H7 (cell line): ENCODE data around the gene SMAD6. TPM values are rescaled to one million over a fixed set of nuclear protein-coding genes. Genes with fewer than 3 reads are reported as not detected.
A peak's percentile ranks its signal among the peaks of the same experiment; 100 is the strongest.

Experiments used
- DNase-seq: peaks from one replicate; pipeline ENCODE4 v3.0.0; 2012
- H3K27me3 ChIP-seq: 2 replicates; pipeline ENCODE4 v1.6.0; 2011; ENCODE audit warnings: mild to moderate bottlenecking, low read length; ENCODE audit not compliant: control insufficient read depth, insufficient read depth
- H3K36me3 ChIP-seq: replicated peaks from 2 replicates; pipeline ENCODE4 v1.5.1; 2011; ENCODE audit warnings: low read length; ENCODE audit not compliant: control insufficient read depth, insufficient read depth
- H3K4me3 ChIP-seq: 2 replicates; pipeline ENCODE4 v1.5.1; 2011; ENCODE audit warnings: low read depth, mild to moderate bottlenecking, control low read depth, low read length, moderate library complexity; ENCODE audit not compliant: insufficient read depth
- total RNA-seq: library from RNA; depleted of rRNA; stranded (reverse); fragments of >200 nt; shearing (Covaris generic); gene quantifications from 2 replicates; pipeline ENCODE4 v1.2.3, GENCODE V29; 2014

Gene SMAD6
- total RNA-seq, 1 experiment from 2014 or later: 25.4 TPM

DNA sequence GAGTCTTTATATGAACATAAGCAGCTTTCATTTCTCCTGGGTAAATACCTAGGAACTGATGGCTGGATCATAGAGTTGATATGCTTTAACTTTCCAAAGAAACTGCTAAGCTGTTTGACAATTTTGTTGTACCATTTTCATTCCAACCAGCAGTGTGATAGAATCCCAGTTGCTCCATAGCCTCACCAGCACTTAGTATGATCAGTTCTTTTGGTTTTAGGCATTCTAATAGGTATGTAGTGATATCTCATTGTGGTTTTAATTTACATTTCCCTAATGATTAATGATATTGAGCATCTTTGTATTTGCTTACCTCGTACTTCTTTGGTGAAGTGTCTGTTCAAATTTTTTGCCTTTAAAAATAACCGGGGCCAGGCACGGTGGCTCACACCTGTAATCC is 38.4 kb upstream of the SMAD6 start:
- H3K4me3 ChIP-seq: no peak overlapping the region
- H3K36me3 ChIP-seq: no peaks in the 10 kb centered on the region
- DNase-seq: no peak
- no peaks in the 10 kb centered on the region for H3K27me3 ChIP-seq

- no peaks in the 10 kb centered on the region for H3K27me3 ChIP-seq
- H3K36me3 ChIP-seq: no peaks in the 10 kb centered on the region
- H3K4me3 ChIP-seq: no peak overlapping the region
- DNase-seq: no peak
These were observed 31.9 kb upstream of the SMAD6 start for GRCh38 chr15:66670175-66670574.

DNA sequence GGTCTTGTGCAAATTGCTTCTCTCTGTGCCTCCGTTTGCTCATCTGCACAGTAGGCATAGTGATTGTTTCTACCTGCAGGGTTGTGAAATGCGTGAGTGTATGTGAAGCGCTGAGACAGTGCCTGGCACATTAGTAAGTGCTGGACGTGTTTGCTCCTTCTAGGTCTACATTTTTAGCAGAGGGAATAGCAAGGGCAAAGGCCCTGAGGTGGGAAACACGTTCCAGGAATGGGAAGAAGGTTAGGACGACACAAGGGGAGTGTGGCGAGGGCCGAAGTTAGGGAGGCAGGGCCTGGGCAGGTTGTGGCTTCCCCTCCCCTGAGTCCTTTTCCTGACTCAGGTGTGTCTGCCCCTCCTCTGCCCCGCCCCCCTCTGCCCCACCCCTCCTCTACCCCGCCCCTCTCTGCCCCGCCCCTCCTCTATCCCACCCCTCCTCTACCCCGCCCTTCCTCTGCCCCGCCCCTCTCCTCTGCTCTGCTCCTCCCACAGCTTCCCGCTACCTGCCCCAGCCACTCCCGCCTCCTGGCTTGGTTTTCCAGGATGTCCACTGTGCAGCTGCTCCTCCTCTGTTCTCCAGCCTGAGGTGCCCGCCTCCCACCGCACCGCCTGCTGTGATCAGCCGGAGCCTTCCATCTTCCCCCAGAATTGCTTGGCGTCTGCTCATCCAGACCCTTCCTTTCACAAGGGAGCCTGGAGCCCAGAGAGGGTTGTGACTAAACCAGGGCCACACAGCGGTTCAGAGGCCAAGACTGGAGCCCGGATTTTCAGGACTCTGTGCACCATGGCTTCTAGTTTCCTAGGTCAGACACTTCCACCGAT is 31.1 kb upstream of the SMAD6 start:
- DNase-seq: peak; percentile 97
- H3K36me3 ChIP-seq: no peaks in the 10 kb centered on the region
- no peak overlapping the region for H3K4me3 ChIP-seq
- no peaks in the 10 kb centered on the region for H3K27me3 ChIP-seq

- Histone ChIP-seq H3K36me3 (no peaks in the 10 kb centered on the region), H3K27me3 (no peaks in the 10 kb centered on the region), H3K4me3 (no peak overlapping the region)
- DNase-seq: no peak
These were observed 29.2 kb upstream of the SMAD6 start for GRCh38 chr15:66672867-66673266.

DNA sequence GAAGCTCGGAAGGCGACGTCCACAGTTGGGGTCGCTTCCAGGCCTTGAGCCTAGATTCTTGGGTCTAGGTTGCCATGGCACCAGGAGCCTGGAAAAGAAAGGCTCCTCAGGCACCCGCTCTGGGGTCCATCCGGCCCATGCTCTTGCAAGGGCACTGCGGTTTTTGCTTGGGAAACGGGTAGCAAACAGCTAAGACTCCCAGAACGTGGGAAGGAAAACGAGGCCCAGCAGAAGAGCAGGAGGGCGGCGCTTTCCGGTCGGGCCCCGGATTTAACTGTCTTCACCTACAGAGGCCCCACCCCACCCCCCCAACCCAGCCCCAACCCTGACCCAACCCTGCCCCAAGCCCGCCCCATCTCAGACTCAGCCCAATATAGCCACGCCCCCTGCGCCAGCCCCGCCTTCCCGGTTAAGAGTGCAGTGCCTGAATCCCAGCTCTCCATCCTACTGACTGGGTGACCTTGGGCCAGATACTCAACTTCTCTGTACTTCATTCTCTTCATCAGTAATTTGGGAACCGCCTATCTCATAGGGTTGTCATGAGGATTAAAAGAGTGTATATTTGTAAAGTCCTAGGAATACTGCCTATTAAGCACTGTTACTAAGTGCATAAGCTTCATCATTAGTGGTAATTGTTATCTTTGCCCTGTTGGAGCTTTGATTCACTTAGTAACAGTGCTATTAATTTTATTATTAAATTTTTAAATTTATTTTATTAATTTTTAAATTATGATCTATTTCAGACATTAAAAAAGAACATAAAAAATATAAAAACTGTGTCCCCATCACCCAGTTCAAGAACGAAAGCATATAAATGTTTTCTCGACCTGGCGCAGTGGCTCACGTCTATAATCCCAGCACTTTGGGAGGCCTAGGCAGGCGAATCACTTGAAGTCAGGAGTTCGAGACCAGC is 28.4 kb upstream of the SMAD6 start:
- DNase-seq: peak; percentile 93
- Histone ChIP-seq H3K27me3 (no peaks in the 10 kb centered on the region), H3K4me3 (no peak overlapping the region)

GRCh38 chr15:66674756-66675155 is 27.3 kb upstream of the SMAD6 start:
- no peaks in the 10 kb centered on the region for H3K36me3 ChIP-seq
- no peak overlapping the region for H3K4me3 ChIP-seq
- no peaks in the 10 kb centered on the region for H3K27me3 ChIP-seq
- DNase-seq: no peak

More for the DNA sequence above, 28.4 kb upstream of the SMAD6 start:
- no peaks in the 10 kb centered on the region for H3K36me3 ChIP-seq

GRCh38 chr15:66675446-66675845 is 26.6 kb upstream of the SMAD6 start:
- Histone ChIP-seq H3K4me3 (no peak overlapping the region), H3K27me3 (no peaks in the 10 kb centered on the region), H3K36me3 (no peaks in the 10 kb centered on the region)
- DNase-seq: no peak

DNA sequence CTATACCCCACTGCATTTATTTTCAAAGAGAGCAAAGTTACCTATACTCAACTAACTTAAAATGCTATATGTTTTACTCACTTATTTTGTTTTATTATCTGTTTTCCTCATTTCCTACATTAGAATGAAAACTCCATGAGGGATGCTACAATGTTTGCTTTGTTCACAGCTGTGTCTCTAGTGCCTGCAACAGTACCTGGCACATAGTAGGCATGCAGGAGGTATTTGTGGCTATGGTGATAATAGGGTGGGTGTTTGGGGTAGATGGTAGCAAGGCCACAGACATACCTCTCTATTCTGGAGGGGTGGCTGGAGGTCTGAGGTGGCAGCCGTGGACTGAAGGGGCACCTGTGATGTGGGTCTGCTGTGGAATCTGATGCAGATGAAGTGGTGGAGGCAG is 24.7 kb upstream of the SMAD6 start:
- no peak for DNase-seq
- no peaks in the 10 kb centered on the region for H3K27me3 ChIP-seq
- no peaks in the 10 kb centered on the region for H3K36me3 ChIP-seq
- no peak overlapping the region for H3K4me3 ChIP-seq

DNA sequence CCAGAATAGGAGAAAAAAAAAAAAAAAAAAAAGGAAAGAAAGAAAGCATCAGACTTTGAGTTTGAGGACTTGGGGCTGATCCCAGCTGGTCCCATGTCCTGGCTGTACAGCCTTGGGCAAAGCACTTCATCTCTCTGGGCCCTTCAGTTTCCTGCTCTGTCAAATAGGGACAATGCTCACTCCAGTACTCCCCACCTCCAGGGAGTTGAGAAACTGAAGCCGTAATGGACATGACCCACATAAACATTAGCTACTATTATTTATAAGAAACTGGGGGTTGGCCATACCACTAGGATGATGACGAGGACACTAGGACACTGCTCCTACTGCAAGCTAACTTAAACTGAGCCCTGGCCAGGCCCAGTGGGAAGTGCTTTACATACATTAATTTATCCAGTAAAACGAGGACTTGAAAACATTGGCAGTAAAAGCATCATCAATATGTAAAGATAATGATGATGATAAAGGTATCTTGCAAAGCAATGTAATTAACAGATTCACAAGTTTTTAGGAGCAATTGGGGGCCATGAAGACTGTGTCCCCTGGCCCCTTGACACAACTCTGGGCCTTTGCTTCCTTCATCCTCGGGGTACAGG is 22.9 kb upstream of the SMAD6 start:
- no peaks in the 10 kb centered on the region for H3K27me3 ChIP-seq
- no peaks in the 10 kb centered on the region for H3K36me3 ChIP-seq
- no peak for DNase-seq
- H3K4me3 ChIP-seq: no peak overlapping the region

- DNase-seq: peak; percentile 72
- H3K27me3 ChIP-seq: no peaks in the 10 kb centered on the region
- no peaks in the 10 kb centered on the region for H3K36me3 ChIP-seq
- no peak overlapping the region for H3K4me3 ChIP-seq
These were observed 22.4 kb upstream of the SMAD6 start for GRCh38 chr15:66679657-66680108.

DNA sequence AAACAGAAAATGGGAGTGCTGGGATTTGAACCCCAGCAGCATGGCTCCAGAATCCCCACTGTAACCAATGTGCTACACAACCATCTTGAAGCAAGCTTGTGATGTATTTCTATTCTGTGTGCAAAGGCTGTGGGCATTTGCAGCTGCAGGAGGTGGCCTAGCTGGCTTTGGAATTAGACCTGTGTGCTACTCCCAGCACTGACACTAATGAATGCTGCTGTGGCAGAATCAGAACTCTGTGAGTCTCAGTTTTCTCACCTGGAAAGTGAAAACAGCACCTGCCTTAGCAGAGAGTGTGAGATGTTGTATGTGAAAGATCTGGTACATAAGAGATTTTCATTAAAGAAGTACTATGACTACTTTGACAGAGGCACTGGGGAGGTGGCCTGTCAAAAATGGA is 21.5 kb upstream of the SMAD6 start:
- Histone ChIP-seq H3K27me3 (no peaks in the 10 kb centered on the region), H3K4me3 (no peak overlapping the region), H3K36me3 (no peaks in the 10 kb centered on the region)
- no peak for DNase-seq

DNA sequence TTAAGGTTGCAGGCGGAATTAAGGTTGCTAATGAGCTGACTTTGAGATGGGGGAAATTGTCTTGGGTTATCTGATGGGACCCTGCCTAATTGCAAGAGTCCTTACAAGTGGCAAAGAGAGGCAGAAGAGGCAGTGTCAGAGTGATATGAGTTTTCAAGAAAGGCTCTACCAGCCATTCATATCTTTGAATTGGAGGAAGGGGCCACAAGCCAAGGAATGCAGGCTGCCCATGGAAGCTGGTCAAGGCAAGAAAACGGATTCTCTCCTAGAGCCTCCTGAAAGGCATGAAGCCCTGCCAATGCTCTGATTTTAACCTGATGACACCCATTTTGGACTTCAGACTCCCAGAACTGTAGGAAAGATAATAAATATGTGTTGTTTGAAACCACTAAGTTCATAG is 20.6 kb upstream of the SMAD6 start:
- no peak overlapping the region for H3K4me3 ChIP-seq
- no peaks in the 10 kb centered on the region for H3K27me3 ChIP-seq
- DNase-seq: no peak

DNA sequence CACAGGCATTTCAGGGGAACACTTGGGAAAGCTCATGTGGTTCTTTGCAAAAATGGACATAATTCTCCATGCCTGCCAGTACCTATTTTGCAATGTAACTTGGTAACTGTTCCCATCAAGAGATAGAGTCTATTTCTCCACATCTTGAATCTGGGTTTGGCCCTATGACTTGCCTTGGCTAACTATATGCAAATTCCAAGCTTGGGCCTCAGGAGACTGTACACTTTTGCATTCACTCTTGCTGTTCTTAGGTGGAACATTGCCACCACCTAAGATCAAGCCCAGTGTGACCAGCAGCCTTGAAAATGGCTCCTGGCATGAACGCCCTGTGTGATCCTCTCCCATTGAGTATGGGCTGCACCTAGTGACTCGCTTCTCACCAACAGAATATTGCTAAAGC is 19.8 kb upstream of the SMAD6 start:
- Histone ChIP-seq H3K36me3 (no peaks in the 10 kb centered on the region), H3K4me3 (no peak overlapping the region), H3K27me3 (no peaks in the 10 kb centered on the region)
- no peak for DNase-seq

More for the DNA sequence above, 20.6 kb upstream of the SMAD6 start:
- H3K36me3 ChIP-seq: no peaks in the 10 kb centered on the region

GRCh38 chr15:66682865-66683264 is 19.2 kb upstream of the SMAD6 start:
- Histone ChIP-seq H3K36me3 (no peaks in the 10 kb centered on the region), H3K4me3 (no peak overlapping the region), H3K27me3 (no peaks in the 10 kb centered on the region)
- no peak for DNase-seq
